ENCODE measurements around the gene WDR3.
A peak's percentile ranks its signal among the peaks of the same experiment; 100 is the strongest.
"Not testable (repeated sequence)": the region's sequence is repeated elsewhere in the genome, so short reads cannot be mapped to it uniquely, and the experiment has no call there.

Gene WDR3

DNA sequence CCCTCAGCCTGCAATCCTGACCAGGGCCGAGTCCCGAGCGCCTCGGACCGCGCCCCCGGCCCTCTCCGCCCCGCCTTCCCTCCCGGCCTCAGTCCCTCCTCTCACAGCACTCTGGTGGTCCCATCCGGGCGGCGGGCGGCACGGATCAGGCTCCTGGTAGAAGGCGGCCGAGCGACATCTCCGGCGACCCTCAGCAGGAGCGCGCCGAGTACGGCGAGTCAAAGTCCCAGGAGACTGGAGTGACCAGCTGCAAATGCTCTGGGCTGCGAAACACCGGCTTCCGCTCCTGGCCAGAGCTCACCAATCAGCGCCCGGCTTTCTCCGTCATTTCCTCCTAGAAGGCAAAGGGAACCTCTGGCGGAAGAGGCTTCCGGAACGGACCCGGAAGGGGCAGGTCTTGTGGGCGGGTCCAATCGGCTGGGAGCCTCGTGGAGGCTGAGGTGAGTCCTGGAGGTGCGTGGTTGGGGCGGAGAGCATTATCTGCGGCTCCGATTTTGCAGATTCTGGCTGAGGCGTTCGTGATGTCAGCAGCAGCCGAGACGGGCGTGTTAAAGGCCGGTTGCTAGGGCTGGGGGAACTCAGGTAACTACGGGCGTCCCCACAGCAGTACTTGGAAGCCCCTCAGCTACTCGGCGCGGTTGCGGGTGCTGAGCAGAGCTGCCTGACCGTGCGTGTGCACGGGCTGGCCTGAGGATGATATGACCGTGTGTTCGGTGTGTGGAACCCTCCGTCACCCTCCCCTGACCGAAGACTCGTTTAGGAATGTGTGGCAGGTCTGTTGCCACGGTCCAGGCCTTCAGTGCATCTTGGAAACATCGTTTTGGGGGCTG lies at the start of gene WDR3, which contains the start of gene GDAP2:
TSS of gene WDR3 (plus strand) at position 397 of the 830 bp plus-strand sequence. CDS start 3,581 bp downstream, outside the sequence.
TSS of gene GDAP2 (minus strand) at position 279 of the 830 bp plus-strand sequence. CDS start 9,264 bp downstream, outside the sequence.
- peak; percentile 96 for DNase-seq

GRCh38 chr1:117883616-117884015 lies 45.9 kb upstream of the WDR3 start:
- no peak for DNase-seq

DNA sequence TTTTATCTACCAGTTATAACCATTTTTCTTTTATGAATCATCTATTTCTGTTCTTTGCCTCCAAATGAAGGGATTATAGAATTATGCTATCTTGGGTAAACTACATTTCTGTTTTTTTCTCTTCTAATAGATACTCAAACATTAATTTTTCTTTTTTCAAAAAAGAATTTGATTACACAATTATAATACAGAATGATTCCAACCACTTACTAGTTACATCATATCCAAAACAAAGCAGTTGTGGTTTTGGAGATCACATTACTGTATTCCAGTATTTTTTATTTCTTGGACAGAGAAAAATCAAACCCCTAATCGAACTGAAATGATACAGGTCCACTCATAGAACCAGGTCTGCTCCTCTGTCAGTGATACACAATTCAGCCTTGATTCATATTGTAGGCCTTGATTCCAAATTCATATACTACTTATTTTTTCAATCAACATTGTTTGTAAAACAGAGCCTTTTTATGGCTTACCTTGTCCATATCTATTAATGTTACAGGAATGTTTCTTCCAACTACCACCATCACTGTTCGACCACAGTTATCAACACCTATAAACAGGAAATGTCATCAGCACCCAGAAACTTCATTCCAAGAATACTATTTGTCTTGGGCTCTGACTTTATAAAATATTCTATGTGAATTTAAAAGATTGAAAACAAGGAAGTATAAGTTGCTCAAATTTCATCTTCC lies 43.3 kb upstream of the WDR3 start:
- no peak for DNase-seq

DNA sequence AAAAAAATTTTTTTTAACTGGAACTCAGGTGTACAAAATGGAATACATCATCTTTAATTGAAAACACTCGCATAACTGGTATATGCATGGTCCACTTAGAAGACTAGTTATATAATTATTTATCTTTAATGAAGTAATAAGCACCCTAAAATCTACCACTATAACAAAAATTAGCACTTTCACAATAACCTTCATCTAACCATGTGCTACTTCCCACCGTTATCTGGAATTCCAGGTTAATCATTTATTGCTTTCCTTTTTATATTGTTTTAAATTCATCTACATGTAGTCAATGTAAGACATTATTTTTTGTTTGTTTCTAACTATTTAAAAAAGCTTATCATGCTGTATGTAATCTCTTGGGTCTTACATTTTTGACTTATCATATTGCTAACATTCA lies 39.1 kb upstream of the WDR3 start:
- no peak for DNase-seq

DNA sequence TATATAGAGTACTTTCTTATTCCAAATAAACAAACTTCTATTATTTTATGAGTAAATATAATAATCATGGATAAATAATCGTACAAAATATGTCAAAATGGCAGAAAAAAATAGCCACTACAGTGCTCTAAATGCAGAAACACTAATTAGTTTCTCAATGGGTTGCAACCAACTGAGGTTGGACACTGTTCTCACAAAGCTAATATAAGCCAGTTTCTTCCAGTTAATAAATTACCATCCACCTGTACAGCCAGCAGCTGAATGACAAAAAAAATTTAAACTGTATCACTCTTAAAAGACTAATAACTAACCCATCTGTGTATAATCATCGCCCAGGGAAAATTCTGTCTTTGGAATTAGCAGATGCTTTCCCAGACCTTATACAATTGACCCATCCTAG lies 37.0 kb upstream of the WDR3 start:
- DNase-seq = no peak

DNA sequence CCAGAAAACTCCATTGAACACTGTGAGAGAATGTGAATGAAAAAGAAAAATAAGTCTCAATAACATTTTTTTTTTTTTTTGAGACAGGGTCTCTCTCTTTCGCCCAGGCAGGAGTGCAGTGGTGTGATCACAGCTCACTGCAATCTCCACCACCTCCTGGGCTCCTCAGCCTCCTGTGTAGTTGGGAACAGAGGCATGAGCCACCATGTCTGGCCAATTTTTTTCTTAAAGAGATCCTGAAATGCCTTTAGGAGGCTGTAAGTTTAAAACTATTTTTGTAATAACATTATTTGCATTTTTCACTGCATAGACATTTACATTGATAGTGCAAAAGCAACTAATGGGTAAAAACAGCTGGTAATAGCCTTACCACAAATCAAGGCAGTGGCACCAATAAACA lies 35.5 kb upstream of the WDR3 start:
- DNase-seq = no peak

DNA sequence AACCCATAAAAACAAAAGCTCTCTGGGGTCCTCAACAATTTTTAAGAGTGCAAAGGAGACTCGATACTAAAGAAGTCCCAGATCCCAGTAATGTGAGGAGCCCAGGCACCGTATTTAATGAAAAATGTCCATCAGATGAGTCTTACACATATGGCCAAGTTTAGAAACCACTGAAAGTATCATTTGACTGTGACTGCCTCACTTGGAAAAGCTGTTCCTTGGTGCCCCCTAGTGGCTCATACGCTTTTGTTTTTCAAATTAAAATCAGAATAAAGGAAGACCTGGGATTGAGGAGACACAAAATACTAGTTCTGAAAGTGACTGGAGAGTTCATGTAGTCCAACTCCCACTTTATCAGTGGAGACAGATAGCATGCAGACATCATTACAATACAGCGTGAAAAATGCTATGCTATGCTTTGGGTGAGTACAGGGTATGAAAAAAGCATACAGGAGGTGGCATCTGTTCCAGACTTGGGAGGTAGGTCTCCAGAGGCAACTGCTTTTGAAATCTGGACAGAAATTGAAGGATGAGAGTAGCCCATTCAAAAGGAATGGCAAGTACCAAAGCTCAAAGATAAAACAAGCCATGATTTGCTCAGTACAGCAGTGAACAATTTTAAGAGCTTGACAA lies 33.9 kb upstream of the WDR3 start:
- DNase-seq = no peak

- no peak for DNase-seq
Measured at GRCh38 chr1:117897551-117897950, 32.0 kb upstream of the WDR3 start.

DNA sequence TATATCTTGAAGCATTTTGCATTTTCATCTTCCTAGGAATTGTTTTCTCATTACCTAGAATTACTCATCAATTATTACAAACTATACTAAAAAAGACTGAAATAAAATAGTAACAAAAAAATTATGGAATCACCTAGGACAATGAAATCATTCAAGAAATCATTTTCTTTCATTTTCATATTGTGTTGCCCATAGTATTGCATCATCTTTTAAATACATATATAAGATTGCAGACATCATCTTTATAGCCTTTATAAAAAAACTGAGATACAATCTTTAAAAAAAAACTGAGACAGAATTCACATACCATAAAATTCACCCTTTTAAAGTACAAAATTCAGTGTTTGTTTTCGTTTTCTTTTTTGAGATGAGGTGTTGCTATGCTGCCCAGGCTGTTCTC lies 29.7 kb upstream of the WDR3 start:
- no peak for DNase-seq

DNA sequence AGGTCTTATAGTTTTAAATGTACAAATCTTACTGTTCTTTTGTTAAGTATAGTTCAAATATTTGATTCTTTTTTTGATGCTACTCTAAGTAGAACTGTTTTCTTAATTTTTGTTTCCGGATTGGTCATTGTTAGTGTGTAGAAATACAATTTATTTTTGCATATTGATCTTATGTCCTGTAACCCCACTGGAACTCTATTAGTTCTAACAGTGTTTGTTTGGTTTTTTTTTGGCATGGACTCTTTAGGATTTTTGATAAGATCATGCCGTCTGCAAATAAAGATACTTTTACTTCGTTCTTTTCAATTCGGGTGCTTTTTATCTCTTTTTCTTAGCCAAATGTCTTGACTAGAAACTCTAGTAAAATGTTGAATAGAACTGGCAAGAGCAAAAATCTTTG lies 26.6 kb upstream of the WDR3 start:
- no peak for DNase-seq

DNA sequence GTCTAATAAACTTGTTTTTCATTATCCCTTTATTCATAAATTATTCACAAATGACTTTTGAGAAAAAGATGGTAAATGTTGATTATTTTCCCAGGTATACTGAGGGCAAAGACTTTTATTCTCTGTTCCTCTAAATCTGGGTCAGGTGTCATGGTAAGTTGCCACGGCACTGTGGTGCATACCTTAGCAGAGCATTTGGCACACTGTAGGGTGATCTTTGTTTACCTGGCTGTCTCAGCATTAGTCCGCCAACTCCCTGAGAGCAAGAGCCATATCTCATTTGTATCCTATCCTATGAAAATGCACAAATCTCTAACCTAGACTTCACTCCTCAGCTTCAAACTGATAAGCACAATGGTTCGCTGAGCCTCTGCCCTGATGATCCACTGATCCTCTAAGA lies 25.1 kb upstream of the WDR3 start:
- DNase-seq = no peak

GRCh38 chr1:117905019-117905418 lies 24.5 kb upstream of the WDR3 start:
- no peak for DNase-seq

DNA sequence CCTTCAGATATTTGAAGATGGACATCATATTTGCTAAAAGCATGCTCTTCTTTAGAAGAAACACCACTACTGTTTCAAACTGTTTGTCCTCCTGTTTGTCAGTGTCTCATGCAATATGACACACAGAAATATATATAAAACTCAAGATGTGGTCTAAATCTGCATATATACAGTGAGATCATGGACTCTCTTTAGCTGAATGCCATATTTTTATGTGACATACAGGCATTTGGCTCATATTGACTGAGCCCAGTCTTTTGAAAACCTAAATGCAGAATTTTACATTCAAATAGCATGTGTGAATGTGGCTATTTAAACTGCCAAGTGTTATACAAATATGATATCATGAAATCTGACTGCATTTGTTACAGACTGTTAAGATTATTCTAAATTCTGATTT lies 18.5 kb upstream of the WDR3 start:
- no peak for DNase-seq

- DNase-seq = no peak
Measured at GRCh38 chr1:117919376-117919775, 10.2 kb upstream of the WDR3 start.

GRCh38 chr1:117921991-117922390 lies 7.5 kb upstream of the WDR3 start:
- no peak for DNase-seq

GRCh38 chr1:117922717-117923116 lies 6.8 kb upstream of the WDR3 start:
- DNase-seq = not testable (repeated sequence)

- DNase-seq = no peak
Measured at GRCh38 chr1:117925981-117926380, 3.6 kb upstream of the WDR3 start.

DNA sequence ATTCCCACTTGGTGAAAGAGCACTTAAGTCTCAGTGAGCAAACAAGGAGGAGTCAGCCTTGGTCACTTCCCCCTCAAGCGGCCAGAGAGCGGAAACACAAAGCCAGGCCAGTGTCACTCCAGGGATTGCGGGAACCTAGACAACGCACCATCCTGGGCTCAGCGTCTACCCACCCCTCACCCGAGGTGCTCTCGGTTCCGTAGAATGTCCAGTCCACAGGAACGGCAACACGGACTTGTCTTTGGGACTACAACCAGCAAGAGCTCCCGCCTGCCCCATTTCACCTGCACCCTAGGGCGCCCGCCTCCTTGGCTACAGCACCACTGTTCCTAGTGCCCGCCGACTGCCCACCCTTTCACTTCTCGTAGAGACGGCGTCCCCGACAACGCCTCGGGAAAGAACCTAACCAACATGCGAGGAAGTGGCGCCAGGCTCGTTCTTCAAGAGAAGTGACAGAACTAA lies 627 bp upstream of the WDR3 start:
- DNase-seq = peak; percentile 47

GRCh38 chr1:117930173-117930447 lies 571 bp downstream of the WDR3 start:
- no peak for DNase-seq

GRCh38 chr1:117930484-117930883 lies 945 bp downstream of the WDR3 start:
- DNase-seq = no peak

DNA sequence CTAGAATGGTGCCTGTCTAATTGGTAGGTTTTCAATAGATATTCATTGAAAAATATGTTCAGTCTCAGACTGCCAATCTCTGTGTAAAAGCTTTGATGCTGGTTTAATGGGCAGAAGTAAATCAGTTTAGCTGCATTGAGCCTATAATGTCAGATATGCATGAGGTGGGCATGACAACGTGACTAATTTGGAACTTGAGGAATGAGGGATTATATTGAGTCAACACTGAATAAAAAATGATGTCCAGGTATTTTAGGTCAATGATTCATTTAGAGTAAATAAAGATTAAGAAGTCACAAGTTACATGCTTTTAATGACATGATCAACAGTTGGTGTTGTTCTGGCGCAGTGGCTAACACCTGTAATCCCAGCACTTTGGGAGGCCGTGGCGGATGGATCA lies 3.0 kb downstream of the WDR3 start:
- no peak for DNase-seq

- DNase-seq = no peak
Measured at GRCh38 chr1:117933769-117934168, 4.2 kb downstream of the WDR3 start.

DNA sequence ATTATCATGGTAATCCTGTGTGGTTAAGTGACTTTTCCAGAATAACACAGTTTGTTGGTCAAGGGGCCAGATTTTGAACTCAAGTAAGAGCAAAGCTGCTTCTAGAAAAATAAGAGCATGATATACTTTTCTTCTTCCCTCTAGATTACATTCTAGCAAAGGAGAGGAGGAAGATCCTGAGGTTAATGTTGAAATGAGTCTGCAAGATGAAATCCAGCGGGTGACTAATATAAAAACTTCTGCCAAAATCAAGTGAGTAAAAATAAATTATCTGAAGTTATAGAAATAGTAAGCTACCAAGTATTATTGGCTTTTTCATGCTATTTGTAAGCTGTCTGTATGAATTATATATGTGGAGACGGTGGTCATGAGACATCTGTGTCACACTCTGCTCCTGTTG lies 12.8 kb downstream of the WDR3 start:
- no peak for DNase-seq

- no peak for DNase-seq
Measured at GRCh38 chr1:117952386-117952785, 22.8 kb downstream of the WDR3 start.
